H1 (cell line): ENCODE results near the gene DMAC1. TPM values are rescaled to one million over a fixed set of nuclear protein-coding genes. Genes with fewer than 3 reads are reported as not detected.

ENCODE experiments used
- CTCF ChIA-PET: fragments of 300-600 bp; sonication (Branson Sonifier 250); formaldehyde crosslinking; loops from one replicate; lab custom pipeline; 2021; ENCODE audit not compliant: partially characterized antibody; lab: Charles Lee
- POLR2A ChIA-PET: fragments of 300-600 bp; sonication (Branson Sonifier 250); formaldehyde crosslinking; loops from one replicate; lab custom pipeline; 2021; ENCODE audit warnings: inconsistent platforms; ENCODE audit not compliant: partially characterized antibody; lab: Charles Lee
- DNase-seq, 2 experiments: peaks; one replicate each; pipeline versions ENCODE4 v3.0.0 to v3.0.0-alpha.2; 2010 to 2022; ENCODE audit warnings: low spot score in 2 of 2, low read depth in 1 of 2, mixed read lengths in 1 of 2
- FAIRE-seq: peaks from 2 replicates; lab custom pipeline; 2011; peaks lifted over from hg19 to GRCh38; lab: Jason Lieb, UNC
- H2AFZ ChIP-seq: 2 replicates; pipeline ENCODE4 v1.8.1; 2012; ENCODE audit warnings: low read length, inconsistent platforms
- H2AK5ac ChIP-seq: 2 replicates; pipeline ENCODE4 v1.6.1; 2013; ENCODE audit warnings: low read depth, low read length
- H2BK120ac ChIP-seq: replicated peaks from 2 replicates; pipeline ENCODE3; 2013; ENCODE audit warnings: low read depth, low read length, inconsistent platforms
- H2BK12ac ChIP-seq: 2 replicates; pipeline ENCODE4 v1.6.1; 2013; ENCODE audit warnings: low read depth, low read length
- H2BK15ac ChIP-seq: 2 replicates; pipeline ENCODE4 v1.6.1; 2013; ENCODE audit warnings: low read length
- H2BK20ac ChIP-seq: 2 replicates; pipeline ENCODE4 v1.6.1; 2013; ENCODE audit warnings: low read length
- H2BK5ac ChIP-seq: 2 replicates; pipeline ENCODE4 v1.6.1; 2013; ENCODE audit warnings: low read depth, low read length
- H3K14ac ChIP-seq: 2 replicates; pipeline ENCODE4 v1.6.1; 2013; ENCODE audit warnings: inconsistent platforms; ENCODE audit not compliant: insufficient read length
- H3K18ac ChIP-seq: 2 replicates; pipeline ENCODE4 v1.6.1; 2013; ENCODE audit warnings: low read length; ENCODE audit errors: extremely low read depth
- H3K23ac ChIP-seq: 2 replicates; pipeline ENCODE4 v1.6.1; 2013; ENCODE audit warnings: inconsistent platforms; ENCODE audit not compliant: insufficient read length
- H3K23me2 ChIP-seq: 2 replicates; pipeline ENCODE4 v1.6.1; 2013; ENCODE audit warnings: low read depth, low read length
- H3K27ac ChIP-seq: 2 replicates; pipeline ENCODE4 v1.6.1; 2011; ENCODE audit warnings: low read depth, low read length, inconsistent platforms
- H3K27me3 ChIP-seq, 4 experiments: replicated peaks in 1 of 4; 1 replicate in 1 of 4; 2 replicates in 3 of 4; pipeline versions ENCODE4 v1.6.1 to v1.8.1; 2011 to 2013; ENCODE audit warnings: low read length in 3 of 4, mild to moderate bottlenecking in 3 of 4, inconsistent platforms in 2 of 4, mixed read lengths in 2 of 4, moderate library complexity in 1 of 4; ENCODE audit not compliant: control insufficient read depth in 3 of 4, insufficient read depth in 3 of 4; ENCODE audit errors: extremely low read depth in 1 of 4
- H3K36me3 ChIP-seq, 4 experiments: 2 replicates each; pipeline versions ENCODE4 v1.6.1 to v1.8.1; 2011 to 2013; ENCODE audit warnings: mild to moderate bottlenecking in 4 of 4, low read length in 3 of 4, moderate library complexity in 2 of 4, control low read depth in 1 of 4, inconsistent platforms in 1 of 4; ENCODE audit not compliant: insufficient read depth in 4 of 4, control insufficient read depth in 2 of 4
- H3K4ac ChIP-seq: replicated peaks from 2 replicates; pipeline ENCODE3; 2013; ENCODE audit warnings: low read length, low read depth, mixed read lengths, inconsistent platforms; ENCODE audit not compliant: insufficient read length
- H3K4me1 ChIP-seq, 4 experiments: replicated peaks in 1 of 4; 1 replicate in 1 of 4; 2 replicates in 3 of 4; pipeline versions ENCODE4 v1.6.1 to v1.8.1; 2011 to 2013; ENCODE audit warnings: low read length in 3 of 4, inconsistent platforms in 2 of 4, mixed read lengths in 1 of 4; ENCODE audit not compliant: insufficient read depth in 4 of 4, control insufficient read depth in 3 of 4
- H3K4me2 ChIP-seq, 2 experiments: 2 replicates each; pipeline versions ENCODE4 v1.6.1 to v1.8.1; 2011 to 2013; ENCODE audit warnings: low read depth in 2 of 2, low read length in 2 of 2, control low read depth in 1 of 2, inconsistent platforms in 1 of 2, mild to moderate bottlenecking in 1 of 2; ENCODE audit not compliant: insufficient read depth in 1 of 2
- H3K4me3 ChIP-seq, 4 experiments: fragments of 200-600, 300-600 bp in 1 of 4; sonication (generic), shearing (Covaris generic), sonication (Bioruptor Twin) in 1 of 4; 2 replicates each; pipeline versions ENCODE4 v1.5.1 to v1.8.1; 2011 to 2016; ENCODE audit warnings: low read length in 4 of 4, low read depth in 3 of 4, control low read depth in 2 of 4, inconsistent platforms in 2 of 4, mild to moderate bottlenecking in 2 of 4, mixed read lengths in 1 of 4, moderate library complexity in 1 of 4; ENCODE audit not compliant: insufficient read depth in 2 of 4; ENCODE audit errors: extremely low read depth in 1 of 4
- H3K56ac ChIP-seq: replicated peaks from 2 replicates; pipeline ENCODE3; 2013; ENCODE audit warnings: low read depth, mild to moderate bottlenecking, mixed read lengths, low read length, inconsistent platforms; ENCODE audit not compliant: insufficient read length
- H3K79me1 ChIP-seq: 2 replicates; pipeline ENCODE4 v1.6.1; 2013; ENCODE audit warnings: low read depth, low read length, control low read depth
- H3K79me2 ChIP-seq, 2 experiments: 2 replicates each; pipeline versions ENCODE4 v1.6.1 to v1.8.1; 2012 to 2013; ENCODE audit warnings: low read length in 2 of 2, mild to moderate bottlenecking in 2 of 2, inconsistent platforms in 1 of 2; ENCODE audit not compliant: insufficient read depth in 2 of 2, control insufficient read depth in 1 of 2
- H3K9ac ChIP-seq, 4 experiments: replicated peaks in 1 of 4; 1 replicate in 1 of 4; 2 replicates in 3 of 4; pipeline versions ENCODE4 v1.6.1 to v1.8.1; 2011 to 2013; ENCODE audit warnings: low read depth in 3 of 4, low read length in 3 of 4, control low read depth in 2 of 4, mild to moderate bottlenecking in 2 of 4, moderate library complexity in 2 of 4, inconsistent platforms in 1 of 4; ENCODE audit errors: extremely low read depth in 1 of 4
- H3K9me3 ChIP-seq, 2 experiments: 2 replicates each; pipeline versions ENCODE4 v1.6.1 to v1.8.1; 2012 to 2013; ENCODE audit warnings: mild to moderate bottlenecking in 2 of 2, moderate library complexity in 2 of 2, control low read depth in 1 of 2, inconsistent platforms in 1 of 2, low read depth in 1 of 2, low read length in 1 of 2, mixed read lengths in 1 of 2; ENCODE audit not compliant: insufficient read depth in 2 of 2
- H4K20me1 ChIP-seq, 2 experiments: replicated peaks in 1 of 2; 2 replicates each; pipeline versions ENCODE3 to v1.8.1; 2011 to 2013; ENCODE audit warnings: inconsistent platforms in 2 of 2, low read length in 2 of 2, mild to moderate bottlenecking in 1 of 2; ENCODE audit not compliant: insufficient read depth in 2 of 2, control insufficient read depth in 1 of 2
- H4K5ac ChIP-seq: 2 replicates; pipeline ENCODE4 v1.6.1; 2013; ENCODE audit warnings: low read length, low read depth, mixed read lengths, inconsistent platforms; ENCODE audit not compliant: insufficient read length
- H4K8ac ChIP-seq: 2 replicates; pipeline ENCODE4 v1.8.0; 2013; ENCODE audit warnings: mild to moderate bottlenecking, moderate library complexity, low read length, inconsistent platforms; ENCODE audit not compliant: insufficient read depth; ENCODE audit errors: extremely low read depth
- H4K91ac ChIP-seq: replicated peaks from 2 replicates; pipeline ENCODE3; 2013; ENCODE audit warnings: low read length, mixed read lengths, inconsistent platforms; ENCODE audit not compliant: insufficient read length
- CBX5 ChIP-seq: fragments of 300-800, 300-1000 bp; sonication (generic); IDR thresholded peaks from 2 replicates; pipeline ENCODE4 v1.7.1; 2016; ENCODE audit warnings: antibody characterized with exemption, low read length, low read depth
- CHD1 ChIP-seq: IDR thresholded peaks from 2 replicates; pipeline ENCODE4 v1.6.1; 2012; ENCODE audit warnings: low read depth, low read length, improper control_type of control experiment
- CTCF ChIP-seq, 3 experiments: IDR thresholded peaks; 1 replicate in 2 of 3; 2 replicates in 1 of 3; pipeline versions ENCODE4 v1.5.1 to v1.6.1; 2011; ENCODE audit warnings: low read length in 3 of 3, mild to moderate bottlenecking in 3 of 3, inconsistent platforms in 2 of 3, low read depth in 1 of 3, moderate library complexity in 1 of 3; ENCODE audit not compliant: insufficient read depth in 1 of 3; ENCODE audit errors: control extremely low read depth in 1 of 3
- EGR1 ChIP-seq: IDR thresholded peaks from 2 replicates; pipeline ENCODE4 v1.6.1; 2011; ENCODE audit warnings: low read depth, low read length, borderline replicate concordance
- JUN ChIP-seq: IDR thresholded peaks from 2 replicates; pipeline ENCODE4 v1.6.1; 2011; ENCODE audit warnings: low read depth, mild to moderate bottlenecking, improper control_type of control experiment, low read length
- MAX ChIP-seq: IDR thresholded peaks from 2 replicates; pipeline ENCODE4 v1.6.1; 2012; ENCODE audit warnings: inconsistent platforms
- PHF8 ChIP-seq: fragments of 200-600 bp; sonication (generic); conservative IDR thresholded peaks from 2 replicates; pipeline ENCODE4 v1.7.1; 2012; ENCODE audit warnings: low read depth, mild to moderate bottlenecking, inconsistent platforms, low read length, moderate library complexity
- RAD21 ChIP-seq, 2 experiments: IDR thresholded peaks in 1 of 2; conservative IDR thresholded peaks in 1 of 2; 2 replicates each; pipeline ENCODE4 v1.6.1; 2011; ENCODE audit warnings: low read depth in 2 of 2, low read length in 2 of 2, improper control_type of control experiment in 1 of 2, inconsistent platforms in 1 of 2, mild to moderate bottlenecking in 1 of 2, moderate library complexity in 1 of 2
- RNF2 ChIP-seq: fragments of 200-900, 300-1000 bp; sonication (generic); IDR thresholded peaks from 2 replicates; pipeline ENCODE4 v1.7.1; 2016; ENCODE audit warnings: borderline replicate concordance, low read depth, mild to moderate bottlenecking, antibody characterized with exemption, low read length; ENCODE audit not compliant: poor library complexity, severe bottlenecking; ENCODE audit errors: missing control alignments
- SP2 ChIP-seq: IDR thresholded peaks from 2 replicates; pipeline ENCODE4 v1.6.1; 2012; ENCODE audit warnings: mild to moderate bottlenecking, low read length, inconsistent platforms
- SUZ12 ChIP-seq: fragments of 200-600 bp; sonication (generic); IDR thresholded peaks from 2 replicates; pipeline ENCODE4 v1.6.1; 2012; ENCODE audit warnings: mild to moderate bottlenecking, inconsistent platforms, low read length, moderate library complexity, mixed read lengths
- WGBS, 2 experiments: shearing (Covaris generic) in 1 of 2; methylation state at CpG; one replicate each; pipeline versions ENCODE4 v1.1.6 to v1.1.7; 2013 to 2015; ENCODE audit warnings: low lambda C conversion rate in 2 of 2, mixed read lengths in 2 of 2, inconsistent platforms in 1 of 2, low coverage in 1 of 2, missing lambda C conversion rate in 1 of 2; ENCODE audit not compliant: insufficient replicate concordance in 2 of 2, insufficient coverage in 1 of 2, insufficient read length in 1 of 2; ENCODE audit errors: extremely low coverage in 1 of 2, missing lambda C conversion rate in 1 of 2; 5-methylcytosine and 5-hydroxymethylcytosine counted together
- polyA plus RNA-seq, 7 experiments: library from polyadenylated mRNA; depleted of rRNA in 3 of 7; stranded (reverse) in 5 of 7; unstranded in 2 of 7; fragments of >200 nt in 5 of 7; fragments of 200-250 nt in 2 of 7; gene quantifications; 1 replicate in 5 of 7; 2 replicates in 1 of 7; 4 replicates in 1 of 7; pipeline versions ENCODE4 v1.2.1 to v1.2.3, GENCODE V29; 2011 to 2013; ENCODE audit warnings: missing spikeins in 2 of 7, mixed read lengths in 2 of 7
- total RNA-seq: library from RNA; stranded (reverse); fragmentation: NEBNext Ultra II Directional; extraction: Animal tissue kit (Norgen Biotek cat#: 25700); gene quantifications from 2 replicates; pipeline ENCODE4 v1.2.1, GENCODE V29; 2021

DMAC1 gene
- total and polyA plus RNA-seq, 2 of the 8 experiments (the other 6 are each of a cell fraction or from before 2014, with no cell fraction given): 30.4 to 89.4 TPM

- Histone ChIP-seq H3K4ac (no peak overlapping the region), H3K23me2 (no peaks in the 10 kb centered on the region), H2BK15ac (no peak overlapping the region)
- TF ChIP-seq MAX (no peak), JUN (no peak), SUZ12 (no peak), PHF8 (no peak), CHD1 (no peak), CTCF (IDR thresholded peaks at IDR 0.05; ENCODE audit: control extremely low read depth in 1 of 3, insufficient read depth in 1 of 3, low read depth in 1 of 3, low read length in 3 of 3) (no peak), CBX5 (no peak), RNF2 (no peak), SP2 (no peak), RAD21 (IDR thresholded peaks at IDR 0.05 in 1 of 2, conservative IDR thresholded peaks at IDR 0.05 in 1 of 2; ENCODE audit: low read depth in 2 of 2, low read length in 2 of 2) (no peak), EGR1 (no peak)
Observed at GRCh38 chr9:7849362-7849761, 49.8 kb upstream of the DMAC1 start.

More at GRCh38 chr9:7849362-7849761, 49.8 kb upstream of the DMAC1 start:
- H3K4me1 ChIP-seq: no peaks in the 10 kb centered on the region
- H3K56ac ChIP-seq: no peak overlapping the region
- H4K5ac ChIP-seq: no peak overlapping the region
- H4K8ac ChIP-seq: no peak overlapping the region
- H3K23ac ChIP-seq: no peak overlapping the region
- ChIA-PET CTCF (no interaction called here), POLR2A (no interaction called here)
- H3K4me3 ChIP-seq: no peak overlapping the region
- no peak overlapping the region for H3K9ac ChIP-seq
- no peak for DNase-seq
- no peak overlapping the region for H3K14ac ChIP-seq
- H3K79me1 ChIP-seq: no peaks in the 10 kb centered on the region
- H3K18ac ChIP-seq: no peak overlapping the region
- H3K4me2 ChIP-seq: no peak overlapping the region
- H2BK12ac ChIP-seq: no peak overlapping the region
- H3K27me3 ChIP-seq: no peaks in the 10 kb centered on the region
- no peak overlapping the region for H3K27ac ChIP-seq
- H2AK5ac ChIP-seq: no peak overlapping the region
- no peak for FAIRE-seq
- H2BK5ac ChIP-seq: no peak overlapping the region
- H2BK120ac ChIP-seq: no peak overlapping the region
- H3K79me2 ChIP-seq: no peaks in the 10 kb centered on the region
- no peak overlapping the region for H4K91ac ChIP-seq
- H3K36me3 ChIP-seq: no peaks in the 10 kb centered on the region
- H2AFZ ChIP-seq: no peak overlapping the region
- 100% methylated on average over 1 of the region's 1 CpG; no CpG with 5 or more reads in 1 of the 2 experiments for WGBS, 2 experiments
- no peak overlapping the region for H2BK20ac ChIP-seq
- no peaks in the 10 kb centered on the region for H4K20me1 ChIP-seq
- no peaks in the 10 kb centered on the region for H3K9me3 ChIP-seq
